ENCODE results near the gene NCAPG. TPM values are rescaled to one million over a fixed set of nuclear protein-coding genes. Genes with fewer than 3 reads are reported as not detected.
"Not testable (repeated sequence)": the region's sequence is repeated elsewhere in the genome, so short reads cannot be mapped to it uniquely, and the experiment has no call there.

Gene NCAPG
- total RNA-seq, 2 donors from 2014 or later = 2.8 to 4.4 TPM

- intact Hi-C loops (cut with DNase I, micrococcal nuclease) = no loop called here
- ATAC-seq (no peak), DNase-seq (no peak)
These were observed 49.1 kb downstream of the NCAPG start for GRCh38 chr4:17859793-17860406.

GRCh38 chr4:17861906-17862305, 51.1 kb downstream of the NCAPG start:
- ATAC-seq, DNase-seq: not testable (repeated sequence)

GRCh38 chr4:17865866-17866363, 55.1 kb downstream of the NCAPG start:
- intact Hi-C loops (cut with DNase I, micrococcal nuclease) = no loop called here
- no peak for ATAC-seq
- DNase-seq = no peak

More at GRCh38 chr4:17861906-17862305, 51.1 kb downstream of the NCAPG start:
- intact Hi-C loops (cut with DNase I, micrococcal nuclease) = not testable (repeated sequence)

GRCh38 chr4:17866810-17867209, 56.0 kb downstream of the NCAPG start:
- intact Hi-C loops (cut with DNase I, micrococcal nuclease) = no loop called here
- DNase-seq (no peak), ATAC-seq (no peak)

GRCh38 chr4:17867276-17867675, 56.5 kb downstream of the NCAPG start:
- intact Hi-C loops (cut with DNase I, micrococcal nuclease) = no loop called here
- ATAC-seq (no peak), DNase-seq (no peak)

- intact Hi-C loops (cut with DNase I, micrococcal nuclease) = no loop called here
- no peak for DNase-seq
These were observed 58.5 kb downstream of the NCAPG start for GRCh38 chr4:17869327-17869726.

GRCh38 chr4:17875402-17876070, 64.8 kb downstream of the NCAPG start:
- ATAC-seq (no peak), DNase-seq (no peak)
- intact Hi-C loops (cut with DNase I, micrococcal nuclease) = no loop called here

More at GRCh38 chr4:17869327-17869726, 58.5 kb downstream of the NCAPG start:
- ATAC-seq = no peak

- intact Hi-C loops (cut with DNase I, micrococcal nuclease) = no loop called here
- DNase-seq (no peak), ATAC-seq (no peak)
These were observed 66.2 kb downstream of the NCAPG start for GRCh38 chr4:17876943-17877342.

GRCh38 chr4:17877661-17878060, 66.9 kb downstream of the NCAPG start:
- no peak for DNase-seq
- ATAC-seq = no peak
- intact Hi-C loops (cut with DNase I, micrococcal nuclease) = no loop called here

- DNase-seq = no peak
- no peak for ATAC-seq
- intact Hi-C loops (cut with DNase I, micrococcal nuclease) = no loop called here
These were observed 73.3 kb downstream of the NCAPG start for GRCh38 chr4:17884063-17884462.

GRCh38 chr4:17884511-17884910, 73.7 kb downstream of the NCAPG start:
- no peak for DNase-seq
- no peak for ATAC-seq
- intact Hi-C loops (cut with DNase I, micrococcal nuclease) = no loop called here

GRCh38 chr4:17889692-17890091, 78.9 kb downstream of the NCAPG start:
- DNase-seq = no peak
- ATAC-seq = no peak
- intact Hi-C loops (cut with DNase I, micrococcal nuclease) = no loop called here

GRCh38 chr4:17894421-17894820, 83.6 kb downstream of the NCAPG start:
- no peak for DNase-seq
- no peak for ATAC-seq
- intact Hi-C loops (cut with DNase I, micrococcal nuclease) = no loop called here

Other genes starting within 250 kb of the NCAPG start
- gene LAP3, start 233.8 kb upstream of the NCAPG start, total RNA-seq = 10 to 100 TPM; 57.5 to 67.4 TPM
- gene MED28, start 196.3 kb upstream of the NCAPG start, total RNA-seq = 10 to 100 TPM; 31.8 to 32.1 TPM
- gene FAM184B, start 29.4 kb upstream of the NCAPG start, total RNA-seq = under 1 TPM; 0.18 to 0.39 TPM
- gene DCAF16, start 222 bp upstream of the NCAPG start, total RNA-seq = 10 to 100 TPM; 24.0 to 27.5 TPM
- gene LCORL, start 210.8 kb downstream of the NCAPG start, total RNA-seq = 10 to 100 TPM; 19.1 to 19.3 TPM